ENCODE data around the gene CAPN12. TPM values are rescaled to one million over a fixed set of nuclear protein-coding genes. Genes with fewer than 3 reads are reported as not detected.

The CAPN12 gene
- total RNA-seq, 1 experiment from 2014 or later: 58.5 TPM

DNA sequence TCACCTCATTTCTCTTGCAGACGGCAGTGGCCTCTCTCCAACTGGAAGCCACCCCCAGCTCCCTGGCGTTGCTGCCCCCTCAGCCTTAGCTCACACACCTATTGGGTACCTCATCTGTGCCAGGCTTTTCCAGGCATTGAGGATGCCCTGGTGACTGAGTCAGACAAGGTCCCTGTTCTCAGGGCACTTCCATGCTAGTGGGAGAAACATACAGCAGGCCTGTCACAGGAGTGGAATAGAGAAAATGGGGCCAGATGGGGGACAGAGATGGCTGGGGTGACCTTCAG is 33.9 kb downstream of the CAPN12 start:
- Histone ChIP-seq H3K27ac (ENCODE audit: low read length) (peak overlapping the region; percentile 68), H3K9me3 (ENCODE audit: control insufficient read depth, insufficient read depth, low read depth, low read length) (no peaks in the 10 kb centered on the region), H3K36me3 (ENCODE audit: control insufficient read depth, insufficient read depth, low read length) (peaks cover 91% of the 10 kb centered on the region), H3K4me3 (ENCODE audit: low read depth in 2 of 2, low read length in 2 of 2) (no peak overlapping the region), H3K4me1 (ENCODE audit: control insufficient read depth, insufficient read depth, low read length) (peaks cover 95% of the 10 kb centered on the region), H3K27me3 (ENCODE audit: control insufficient read depth, insufficient read depth, low read length) (no peaks in the 10 kb centered on the region)
- no TSS peak for BruUV-seq (replicated peaks)
- DNase-seq (ENCODE audit: low read depth, low spot score) (no peak), ATAC-seq (no peak)
- ChIA-PET POLR2A (interaction anchor here (0.6 to 0.9 kb wide), 3 partner anchors 11 to 145 kb away, joined by 3 read pairs; no protein-coding TSS in a partner anchor), CTCF (interaction anchor here (1.7 kb wide), 1 partner anchor 9 kb away, joined by 4 read pairs; no protein-coding TSS in a partner anchor)
- intact Hi-C loops (cut with micrococcal nuclease; ENCODE audit: unreplicated experiment): no loop called here
- in situ Hi-C loops (cut with HindIII; ENCODE audit: low pct_unique_long_range_greater_than_20kb, low sequenced_read_pairs): no loop called here
- TF ChIP-seq SIN3A (IDR thresholded peaks at IDR 0.05; ENCODE audit: borderline replicate concordance, insufficient read depth, low read depth, low read length) (no peak), POLR2AphosphoS5 (IDR thresholded peaks at IDR 0.05; ENCODE audit: low read depth, low read length) (no peak), TCF7L2 (IDR thresholded peaks at IDR 0.05; ENCODE audit: low read depth, low read length) (no peak)
- TF ChIP-seq, protein P1, sequence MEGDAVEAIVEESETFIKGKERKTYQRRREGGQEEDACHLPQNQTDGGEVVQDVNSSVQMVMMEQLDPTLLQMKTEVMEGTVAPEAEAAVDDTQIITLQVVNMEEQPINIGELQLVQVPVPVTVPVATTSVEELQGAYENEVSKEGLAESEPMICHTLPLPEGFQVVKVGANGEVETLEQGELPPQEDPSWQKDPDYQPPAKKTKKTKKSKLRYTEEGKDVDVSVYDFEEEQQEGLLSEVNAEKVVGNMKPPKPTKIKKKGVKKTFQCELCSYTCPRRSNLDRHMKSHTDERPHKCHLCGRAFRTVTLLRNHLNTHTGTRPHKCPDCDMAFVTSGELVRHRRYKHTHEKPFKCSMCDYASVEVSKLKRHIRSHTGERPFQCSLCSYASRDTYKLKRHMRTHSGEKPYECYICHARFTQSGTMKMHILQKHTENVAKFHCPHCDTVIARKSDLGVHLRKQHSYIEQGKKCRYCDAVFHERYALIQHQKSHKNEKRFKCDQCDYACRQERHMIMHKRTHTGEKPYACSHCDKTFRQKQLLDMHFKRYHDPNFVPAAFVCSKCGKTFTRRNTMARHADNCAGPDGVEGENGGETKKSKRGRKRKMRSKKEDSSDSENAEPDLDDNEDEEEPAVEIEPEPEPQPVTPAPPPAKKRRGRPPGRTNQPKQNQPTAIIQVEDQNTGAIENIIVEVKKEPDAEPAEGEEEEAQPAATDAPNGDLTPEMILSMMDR (IDR thresholded peaks at IDR 0.05): no peak
- TF ChIP-seq, protein P2, sequence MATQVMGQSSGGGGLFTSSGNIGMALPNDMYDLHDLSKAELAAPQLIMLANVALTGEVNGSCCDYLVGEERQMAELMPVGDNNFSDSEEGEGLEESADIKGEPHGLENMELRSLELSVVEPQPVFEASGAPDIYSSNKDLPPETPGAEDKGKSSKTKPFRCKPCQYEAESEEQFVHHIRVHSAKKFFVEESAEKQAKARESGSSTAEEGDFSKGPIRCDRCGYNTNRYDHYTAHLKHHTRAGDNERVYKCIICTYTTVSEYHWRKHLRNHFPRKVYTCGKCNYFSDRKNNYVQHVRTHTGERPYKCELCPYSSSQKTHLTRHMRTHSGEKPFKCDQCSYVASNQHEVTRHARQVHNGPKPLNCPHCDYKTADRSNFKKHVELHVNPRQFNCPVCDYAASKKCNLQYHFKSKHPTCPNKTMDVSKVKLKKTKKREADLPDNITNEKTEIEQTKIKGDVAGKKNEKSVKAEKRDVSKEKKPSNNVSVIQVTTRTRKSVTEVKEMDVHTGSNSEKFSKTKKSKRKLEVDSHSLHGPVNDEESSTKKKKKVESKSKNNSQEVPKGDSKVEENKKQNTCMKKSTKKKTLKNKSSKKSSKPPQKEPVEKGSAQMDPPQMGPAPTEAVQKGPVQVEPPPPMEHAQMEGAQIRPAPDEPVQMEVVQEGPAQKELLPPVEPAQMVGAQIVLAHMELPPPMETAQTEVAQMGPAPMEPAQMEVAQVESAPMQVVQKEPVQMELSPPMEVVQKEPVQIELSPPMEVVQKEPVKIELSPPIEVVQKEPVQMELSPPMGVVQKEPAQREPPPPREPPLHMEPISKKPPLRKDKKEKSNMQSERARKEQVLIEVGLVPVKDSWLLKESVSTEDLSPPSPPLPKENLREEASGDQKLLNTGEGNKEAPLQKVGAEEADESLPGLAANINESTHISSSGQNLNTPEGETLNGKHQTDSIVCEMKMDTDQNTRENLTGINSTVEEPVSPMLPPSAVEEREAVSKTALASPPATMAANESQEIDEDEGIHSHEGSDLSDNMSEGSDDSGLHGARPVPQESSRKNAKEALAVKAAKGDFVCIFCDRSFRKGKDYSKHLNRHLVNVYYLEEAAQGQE (IDR thresholded peaks at IDR 0.05; ENCODE audit: insufficient read depth in 1 of 2, low read depth in 2 of 2, low read length in 1 of 2): no peak

DNA sequence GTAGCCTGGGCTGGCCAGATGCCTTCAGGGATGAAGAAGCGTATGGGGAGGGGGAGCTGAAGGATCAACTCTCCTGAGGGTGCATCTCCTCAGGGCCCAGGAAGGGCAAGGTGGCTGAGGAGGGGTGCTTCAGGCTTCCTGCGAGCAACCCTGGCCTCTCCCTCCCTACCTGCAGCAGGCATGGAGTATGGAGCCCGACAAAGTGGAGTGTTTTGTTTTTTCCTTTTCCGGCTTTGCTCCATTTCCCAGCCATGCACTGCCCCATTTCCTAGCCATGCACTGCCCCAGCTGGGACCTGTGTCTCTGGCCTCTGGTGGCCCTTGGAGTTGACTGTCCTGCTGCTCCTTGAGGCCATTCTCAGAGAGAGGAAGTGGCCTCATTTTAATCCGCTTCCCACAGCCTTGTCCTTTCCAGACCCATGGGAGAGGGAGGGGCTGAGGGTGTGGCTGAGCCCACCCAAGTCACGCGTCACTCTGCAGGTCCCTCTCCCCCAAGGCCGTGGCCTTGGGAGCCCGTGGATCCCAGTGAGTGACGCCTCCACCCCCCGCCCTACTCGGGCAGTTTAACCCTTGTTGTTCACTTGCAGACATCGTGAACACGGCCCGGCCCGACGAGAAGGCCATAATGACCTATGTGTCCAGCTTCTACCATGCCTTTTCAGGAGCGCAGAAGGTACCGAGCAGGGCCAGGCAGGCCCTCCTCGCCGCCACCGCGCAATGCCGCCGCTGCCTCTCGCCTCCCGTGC is 34.4 kb downstream of the CAPN12 start:
- Histone ChIP-seq H3K27ac (ENCODE audit: low read length) (peak overlapping the region; percentile 68), H3K27me3 (ENCODE audit: control insufficient read depth, insufficient read depth, low read length) (no peaks in the 10 kb centered on the region), H3K36me3 (ENCODE audit: control insufficient read depth, insufficient read depth, low read length) (peaks cover 95% of the 10 kb centered on the region), H3K4me1 (ENCODE audit: control insufficient read depth, insufficient read depth, low read length) (peaks cover 100% of the 10 kb centered on the region), H3K4me3 (ENCODE audit: low read depth in 2 of 2, low read length in 2 of 2) (no peak overlapping the region), H3K9me3 (ENCODE audit: control insufficient read depth, insufficient read depth, low read depth, low read length) (no peaks in the 10 kb centered on the region)
- ChIA-PET CTCF (interaction anchor here (1.7 kb wide), 1 partner anchor 10 kb away, joined by 4 read pairs; no protein-coding TSS in a partner anchor), POLR2A (no interaction called here)
- intact Hi-C loops (cut with micrococcal nuclease; ENCODE audit: unreplicated experiment) (no loop called here), in situ Hi-C loops (cut with HindIII; ENCODE audit: low pct_unique_long_range_greater_than_20kb, low sequenced_read_pairs) (no loop called here)
- TF ChIP-seq, protein P1 (IDR thresholded peaks at IDR 0.05): no peak
- TF ChIP-seq SIN3A (IDR thresholded peaks at IDR 0.05; ENCODE audit: borderline replicate concordance, insufficient read depth, low read depth, low read length) (no peak), POLR2AphosphoS5 (IDR thresholded peaks at IDR 0.05; ENCODE audit: low read depth, low read length) (no peak), TCF7L2 (IDR thresholded peaks at IDR 0.05; ENCODE audit: low read depth, low read length) (no peak)
- TF ChIP-seq, protein P2 (IDR thresholded peaks at IDR 0.05; ENCODE audit: insufficient read depth in 1 of 2, low read depth in 2 of 2, low read length in 1 of 2): no peak
- ATAC-seq: peak; percentile 0; the same call in 1 of the 2 replicates
- no peak for DNase-seq (ENCODE audit: low read depth, low spot score)
- BruUV-seq (replicated peaks): no TSS peak
